ENCODE measurements around the gene OCEL1. TPM values are rescaled to one million over a fixed set of nuclear protein-coding genes. Genes with fewer than 3 reads are reported as not detected.

OCEL1 gene
- total and polyA plus RNA-seq, 2 of the 13 experiments (the other 11 are each of a cell fraction or from before 2014, with no cell fraction given), result 10.6 to 17.2 TPM

DNA sequence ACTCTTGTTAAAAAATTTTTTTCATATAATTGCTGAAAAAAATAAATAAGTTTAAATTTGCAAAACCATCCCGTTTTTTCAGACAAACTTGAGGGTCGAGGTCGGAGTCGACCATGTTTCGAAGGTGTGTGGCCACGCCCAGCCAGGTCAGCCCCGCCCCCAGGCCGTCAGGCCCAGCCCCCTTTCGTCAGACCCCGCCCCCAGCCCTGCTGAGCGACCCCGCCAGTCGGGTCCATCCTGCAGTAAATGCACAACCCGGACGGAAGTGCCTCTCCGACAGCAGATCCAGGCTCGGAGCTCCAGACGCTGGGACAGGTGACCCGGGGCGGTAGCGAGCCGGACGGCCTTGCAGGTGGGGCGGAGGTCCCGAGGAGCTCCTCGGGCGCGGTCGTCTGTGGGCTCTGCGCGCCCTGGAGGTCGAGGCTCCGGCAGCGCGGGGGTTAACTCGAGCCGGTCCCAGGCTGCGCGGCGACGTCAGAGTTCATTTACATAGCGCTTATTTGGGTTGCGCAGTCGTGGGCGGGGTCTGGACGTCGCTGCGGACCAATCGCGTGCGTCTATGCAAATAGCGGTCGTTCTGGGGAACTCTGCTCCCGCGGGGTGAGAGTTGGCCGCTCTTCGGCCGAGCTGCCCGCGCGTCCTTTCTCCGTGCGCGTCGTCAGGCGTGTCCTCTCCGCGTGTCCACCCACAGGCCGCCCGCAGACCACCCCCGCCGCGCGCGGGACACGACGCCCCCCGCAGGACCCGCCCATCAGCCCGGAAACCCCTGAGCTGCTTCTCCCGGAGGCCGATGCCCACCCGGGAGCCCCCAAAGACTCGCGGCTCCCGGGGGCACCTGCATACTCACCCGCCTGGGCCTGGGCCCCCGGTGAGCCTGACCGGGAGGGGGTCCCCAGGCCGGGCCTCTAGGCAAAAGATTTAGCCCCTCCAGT lies at the start of gene OCEL1 (continued):
- TF ChIP-seq NR2C2 (CRISPR knock-in tag; IDR thresholded peaks at IDR 0.05; ENCODE audit: borderline replicate concordance), result peak; percentile 69
- TF ChIP-seq ZNF138 (CRISPR knock-in tag; IDR thresholded peaks at IDR 0.05; ENCODE audit: low read depth), result no peak
- peak; percentile 87 for TF ChIP-seq SKI (IDR thresholded peaks at IDR 0.05; ENCODE audit: partially characterized antibody)
- TF ChIP-seq, protein P1, sequence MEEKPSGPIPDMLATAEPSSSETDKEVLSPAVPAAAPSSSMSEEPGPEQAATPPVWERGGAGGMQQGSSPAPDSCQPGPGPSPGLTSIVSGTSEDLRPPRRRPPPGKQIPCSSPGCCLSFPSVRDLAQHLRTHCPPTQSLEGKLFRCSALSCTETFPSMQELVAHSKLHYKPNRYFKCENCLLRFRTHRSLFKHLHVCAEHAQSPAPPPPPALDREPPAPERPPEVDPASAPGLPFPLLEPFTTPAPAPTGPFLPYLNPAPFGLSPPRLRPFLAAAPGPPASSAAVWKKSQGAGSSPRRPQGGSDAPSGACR (CRISPR knock-in tag; IDR thresholded peaks at IDR 0.05), result no peak
- peak; percentile 69 for TF ChIP-seq CEBPG (CRISPR knock-in tag; IDR thresholded peaks at IDR 0.05)
- no peak for TF ChIP-seq KAT2B (IDR thresholded peaks at IDR 0.05; ENCODE audit: borderline replicate concordance, low read depth, low read length)
- TF ChIP-seq ZNF772 (CRISPR knock-in tag; IDR thresholded peaks at IDR 0.05), result peak; percentile 69; the same call in 1 of the 2 replicates
- no peak for TF ChIP-seq NFATC3 (CRISPR knock-in tag; IDR thresholded peaks at IDR 0.05)
- peak; percentile 82; the same call in 1 of the 2 replicates for TF ChIP-seq CCDC6 (CRISPR knock-in tag; IDR thresholded peaks at IDR 0.05)
- TF ChIP-seq, protein P2, sequence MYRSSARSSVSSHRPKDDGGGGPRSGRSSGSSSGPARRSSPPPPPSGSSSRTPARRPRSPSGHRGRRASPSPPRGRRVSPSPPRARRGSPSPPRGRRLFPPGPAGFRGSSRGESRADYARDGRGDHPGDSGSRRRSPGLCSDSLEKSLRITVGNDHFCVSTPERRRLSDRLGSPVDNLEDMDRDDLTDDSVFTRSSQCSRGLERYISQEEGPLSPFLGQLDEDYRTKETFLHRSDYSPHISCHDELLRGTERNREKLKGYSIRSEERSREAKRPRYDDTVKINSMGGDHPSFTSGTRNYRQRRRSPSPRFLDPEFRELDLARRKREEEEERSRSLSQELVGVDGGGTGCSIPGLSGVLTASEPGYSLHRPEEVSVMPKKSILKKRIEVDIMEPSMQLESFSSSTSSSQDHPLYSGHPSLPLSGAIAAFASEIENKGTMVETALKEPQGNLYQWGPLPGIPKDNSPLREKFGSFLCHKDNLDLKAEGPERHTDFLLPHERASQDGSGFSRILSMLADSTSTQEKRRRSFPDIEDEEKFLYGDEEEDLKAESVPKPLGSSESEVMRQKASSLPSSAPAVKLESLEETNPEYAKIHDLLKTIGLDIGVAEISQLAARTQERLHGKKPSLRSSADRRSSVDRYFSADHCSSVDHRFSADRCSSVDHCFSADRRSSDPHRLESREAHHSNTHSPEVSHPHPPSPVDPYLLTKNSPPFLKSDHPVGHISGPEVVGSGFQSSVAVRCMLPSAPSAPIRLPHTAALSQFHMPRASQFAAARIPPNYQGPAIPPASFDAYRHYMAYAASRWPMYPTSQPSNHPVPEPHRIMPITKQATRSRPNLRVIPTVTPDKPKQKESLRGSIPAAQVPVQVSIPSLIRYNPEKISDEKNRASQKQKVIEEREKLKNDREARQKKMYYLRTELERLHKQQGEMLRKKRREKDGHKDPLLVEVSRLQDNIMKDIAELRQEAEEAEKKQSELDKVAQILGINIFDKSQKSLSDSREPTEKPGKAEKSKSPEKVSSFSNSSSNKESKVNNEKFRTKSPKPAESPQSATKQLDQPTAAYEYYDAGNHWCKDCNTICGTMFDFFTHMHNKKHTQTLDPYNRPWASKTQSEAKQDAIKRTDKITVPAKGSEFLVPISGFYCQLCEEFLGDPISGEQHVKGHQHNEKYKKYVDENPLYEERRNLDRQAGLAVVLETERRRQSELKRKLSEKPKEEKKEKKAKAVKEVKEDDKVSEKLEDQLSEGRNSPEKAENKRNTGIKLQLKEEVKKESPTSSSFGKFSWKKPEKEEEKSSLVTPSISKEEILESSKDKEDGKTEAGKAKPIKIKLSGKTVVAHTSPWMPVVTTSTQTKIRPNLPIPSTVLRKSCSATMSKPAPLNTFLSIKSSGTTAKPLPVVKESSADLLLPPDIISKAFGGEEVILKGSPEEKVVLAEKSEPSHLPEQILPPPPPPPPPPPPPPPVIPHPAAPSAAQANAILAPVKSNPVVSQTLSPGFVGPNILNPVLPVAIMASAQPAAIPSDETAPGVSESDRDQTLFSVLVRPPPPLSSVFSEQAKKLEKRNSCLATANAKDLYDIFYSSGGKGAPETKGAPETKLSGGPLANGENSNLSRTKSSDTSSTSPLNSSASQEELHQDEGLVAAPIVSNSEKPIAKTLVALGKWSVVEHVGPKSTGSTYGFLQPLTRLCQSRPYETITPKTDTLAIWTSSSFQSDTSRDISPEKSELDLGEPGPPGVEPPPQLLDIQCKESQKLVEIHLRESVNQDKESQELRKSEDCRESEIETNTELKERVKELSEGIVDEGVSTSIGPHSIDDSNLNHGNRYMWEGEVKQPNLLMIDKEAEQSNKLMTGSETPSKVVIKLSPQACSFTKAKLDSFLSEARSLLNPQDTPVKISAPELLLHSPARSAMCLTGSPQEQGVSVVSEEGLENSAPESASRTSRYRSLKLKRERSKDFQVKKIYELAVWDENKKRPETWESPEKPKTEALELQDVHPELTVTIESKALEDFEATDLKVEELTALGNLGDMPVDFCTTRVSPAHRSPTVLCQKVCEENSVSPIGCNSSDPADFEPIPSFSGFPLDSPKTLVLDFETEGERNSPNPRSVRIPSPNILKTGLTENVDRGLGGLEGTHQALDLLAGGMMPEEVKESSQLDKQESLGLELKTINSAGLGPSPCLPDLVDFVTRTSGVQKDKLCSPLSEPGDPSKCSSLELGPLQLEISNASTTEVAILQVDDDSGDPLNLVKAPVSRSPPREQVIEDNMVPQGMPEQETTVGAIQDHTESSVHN (CRISPR knock-in tag; IDR thresholded peaks at IDR 0.05), result no peak
- peak; percentile 84; the same call in 1 of the 2 replicates for TF ChIP-seq MIER3 (CRISPR knock-in tag; IDR thresholded peaks at IDR 0.05; ENCODE audit: borderline replicate concordance)
- TF ChIP-seq ZNF749 (CRISPR knock-in tag; IDR thresholded peaks at IDR 0.05; ENCODE audit: borderline replicate concordance), result no peak
- TF ChIP-seq U2AF1 (optimal IDR thresholded peaks at IDR 0.05; ENCODE audit: low read depth, low read length), result no peak
- TF ChIP-seq HMGA1 (CRISPR knock-in tag; conservative IDR thresholded peaks at IDR 0.05), result no peak
- peak; percentile 79 for TF ChIP-seq ATF1 (CRISPR knock-in tag; IDR thresholded peaks at IDR 0.05)
- TF ChIP-seq ZNF7 (CRISPR knock-in tag; IDR thresholded peaks at IDR 0.05), result no peak; the same call in 1 of the 2 replicates
- TF ChIP-seq ZNF790 (CRISPR knock-in tag; IDR thresholded peaks at IDR 0.05; ENCODE audit: borderline replicate concordance), result no peak
- TF ChIP-seq EP300 (IDR thresholded peaks at IDR 0.05; ENCODE audit: low read depth in 2 of 2, low read length in 2 of 2), result no peak
- no peak for TF ChIP-seq EP300 (CRISPR knock-in tag; IDR thresholded peaks at IDR 0.05; ENCODE audit: borderline replicate concordance)
- no peak for TF ChIP-seq SOX5 (CRISPR knock-in tag; IDR thresholded peaks at IDR 0.05; ENCODE audit: borderline replicate concordance)
- peak; percentile 77; the same call in 1 of the 2 replicates for TF ChIP-seq ZNF234 (CRISPR knock-in tag; conservative IDR thresholded peaks at IDR 0.05)
- TF ChIP-seq NKX3-1 (CRISPR knock-in tag; IDR thresholded peaks at IDR 0.05), result no peak
- 0 out of 2 replicates have a peak, but pooled peaks have one; percentile 38 for TF ChIP-seq RFXANK (CRISPR knock-in tag; IDR thresholded peaks at IDR 0.05)

Measured in HepG2 (cell line).